GM23338 (cell line): ENCODE results near the gene GALNT13. TPM values are rescaled to one million over a fixed set of nuclear protein-coding genes. Genes with fewer than 3 reads are reported as not detected.

ENCODE experiments used
- ATAC-seq: fragments of 200-7000 bp; cut with Tn5 transposase; 3 replicates; pipeline ENCODE4 v1.9.1; 2020
- DNase-seq: peaks from one replicate; pipeline ENCODE4 v3.0.0-alpha.2; 2015; ENCODE audit warnings: low spot score
- H2AFZ ChIP-seq: fragments of 200-600 bp; sonication (generic); 2 replicates; pipeline ENCODE4 v1.8.0; 2016; ENCODE audit warnings: antibody characterized with exemption, mild to moderate bottlenecking, moderate library complexity
- H3F3A ChIP-seq: fragments of 200-600 bp; sonication (generic); replicated peaks from 2 replicates; pipeline ENCODE4 v1.8.0; 2017; ENCODE audit warnings: antibody characterized with exemption, mixed run types, low read depth
- H3K27ac ChIP-seq: fragments of 200-600 bp; sonication (generic); 2 replicates; pipeline ENCODE4 v1.6.1; 2016; ENCODE audit warnings: low read depth
- H3K27me3 ChIP-seq: fragments of 200-600 bp; sonication (generic); 2 replicates; pipeline ENCODE4 v1.8.0; 2016; ENCODE audit warnings: mild to moderate bottlenecking, mixed run types, moderate library complexity; ENCODE audit not compliant: insufficient read depth
- H3K36me3 ChIP-seq: fragments of 200-600 bp; sonication (generic); 2 replicates; pipeline ENCODE4 v1.8.0; 2016; ENCODE audit warnings: mild to moderate bottlenecking; ENCODE audit not compliant: insufficient read depth
- H3K4me1 ChIP-seq: fragments of 200-600 bp; sonication (generic); 2 replicates; pipeline ENCODE4 v1.8.0; 2016; ENCODE audit warnings: mild to moderate bottlenecking, moderate library complexity; ENCODE audit not compliant: insufficient read depth
- H3K4me2 ChIP-seq: fragments of 200-600 bp; sonication (generic); 2 replicates; pipeline ENCODE4 v1.7.1; 2017; ENCODE audit warnings: mixed run types
- H3K4me3 ChIP-seq: fragments of 200-600 bp; sonication (generic); 2 replicates; pipeline ENCODE4 v1.6.1; 2016; ENCODE audit warnings: mixed run types
- H3K79me2 ChIP-seq: fragments of 200-600 bp; sonication (generic); replicated peaks from 2 replicates; pipeline ENCODE4 v1.8.0; 2017; ENCODE audit warnings: mild to moderate bottlenecking; ENCODE audit not compliant: insufficient read depth
- H3K9me2 ChIP-seq: fragments of 200-600 bp; sonication (generic); 2 replicates; pipeline ENCODE4 v1.8.0; 2017; ENCODE audit not compliant: insufficient read depth
- H4K20me1 ChIP-seq: fragments of 200-600 bp; sonication (generic); replicated peaks from 2 replicates; pipeline ENCODE4 v1.8.0; 2017; ENCODE audit warnings: mild to moderate bottlenecking; ENCODE audit not compliant: insufficient read depth
- H3K27ac Mint-ChIP-seq: 2 replicates; pipeline ENCODE4 v1.8.0; 2020; ENCODE audit warnings: inconsistent platforms, mild to moderate bottlenecking, moderate library complexity, mixed read lengths
- H3K27me3 Mint-ChIP-seq: 3 replicates; pipeline ENCODE4 v1.8.0; 2022; ENCODE audit warnings: low read depth, mild to moderate bottlenecking, moderate library complexity, mixed read lengths, inconsistent platforms; ENCODE audit not compliant: insufficient read depth, poor library complexity
- H3K36me3 Mint-ChIP-seq: 3 replicates; pipeline ENCODE4 v1.8.0; 2021; ENCODE audit warnings: low read depth, mild to moderate bottlenecking, inconsistent platforms, moderate library complexity, mixed read lengths
- H3K4me1 Mint-ChIP-seq: 3 replicates; pipeline ENCODE4 v1.8.0; 2020; ENCODE audit warnings: mild to moderate bottlenecking, inconsistent platforms, mixed read lengths
- H3K4me3 Mint-ChIP-seq: 3 replicates; pipeline ENCODE4 v1.8.0; 2021; ENCODE audit warnings: moderate library complexity, mild to moderate bottlenecking, inconsistent platforms, mixed read lengths
- H3K9me3 Mint-ChIP-seq: 3 replicates; pipeline ENCODE4 v1.8.0; 2020; ENCODE audit warnings: moderate library complexity, mild to moderate bottlenecking, inconsistent platforms, mixed read lengths
- CREB1 ChIP-seq: fragments of 250-450 bp; sonication (Bioruptor Pico); IDR thresholded peaks from 2 replicates; pipeline ENCODE4 v1.5.0; 2020; ENCODE audit warnings: low read depth, mild to moderate bottlenecking, moderate library complexity
- CTCF ChIP-seq, 2 experiments: fragments of 200-600 bp in 1 of 2; sonication (generic) in 1 of 2; conservative IDR thresholded peaks; 2 replicates each; pipeline versions ENCODE4 v1.5.1 to v1.6.1; 2016 to 2017; ENCODE audit warnings: antibody characterized with exemption in 2 of 2, low read depth in 2 of 2, mild to moderate bottlenecking in 2 of 2, moderate library complexity in 1 of 2
- EZH2 ChIP-seq: fragments of 200-600 bp; sonication (generic); IDR thresholded peaks from one replicate; pipeline ENCODE4 v1.8.0; 2017; ENCODE audit warnings: antibody characterized with exemption, mild to moderate bottlenecking, low read depth; ENCODE audit not compliant: unreplicated experiment
- EZH2phosphoT487 ChIP-seq: fragments of 200-600 bp; sonication (generic); IDR thresholded peaks from one replicate; pipeline ENCODE4 v1.8.1; 2018; ENCODE audit warnings: antibody characterized with exemption; ENCODE audit not compliant: unreplicated experiment
- JUNB ChIP-seq: IDR thresholded peaks from one replicate; pipeline ENCODE4 v1.6.1; 2016; ENCODE audit warnings: antibody characterized with exemption; ENCODE audit not compliant: unreplicated experiment
- NANOG ChIP-seq: IDR thresholded peaks from 2 replicates; pipeline ENCODE4 v1.6.1; 2016; ENCODE audit warnings: antibody characterized with exemption, borderline replicate concordance
- POLR2AphosphoS5 ChIP-seq: IDR thresholded peaks from 2 replicates; pipeline ENCODE4 v1.6.1; 2016; ENCODE audit warnings: antibody characterized with exemption, low read depth
- STAT1 ChIP-seq: IDR thresholded peaks from one replicate; pipeline ENCODE4 v1.6.1; 2016; ENCODE audit warnings: antibody characterized with exemption; ENCODE audit not compliant: unreplicated experiment
- ZNF114 ChIP-seq: fragments of 250-450 bp; sonication (Bioruptor Pico); IDR thresholded peaks from 2 replicates; pipeline ENCODE4 v1.5.0; 2020; ENCODE audit warnings: mild to moderate bottlenecking, moderate library complexity
- ZNF331 ChIP-seq: fragments of 250-450 bp; sonication (Bioruptor Pico); IDR thresholded peaks from 2 replicates; pipeline ENCODE4 v1.5.0; 2020; ENCODE audit warnings: low read depth, mild to moderate bottlenecking, moderate library complexity
- ZNF462 ChIP-seq: fragments of 250-450 bp; sonication (Bioruptor Pico); IDR thresholded peaks from 2 replicates; pipeline ENCODE4 v1.5.0; 2020; ENCODE audit warnings: mild to moderate bottlenecking, moderate library complexity
- polyA plus RNA-seq: library from polyadenylated mRNA; unstranded; fragments of >200 nt; fragmentation: Nextera tagmentation; extraction: Ambion mirVana; gene quantifications from 2 replicates; pipeline ENCODE4 v1.2.1, GENCODE V29; 2016
- total RNA-seq: library from RNA; depleted of rRNA; stranded (reverse); fragments of >200 nt; shearing (Covaris generic); gene quantifications from 2 replicates; pipeline ENCODE4 v1.2.3, GENCODE V29; 2014
- TF ChIP-seq, protein P1 (sequence below): IDR thresholded peaks from one replicate; pipeline ENCODE4 v1.6.1; 2018; ENCODE audit warnings: antibody characterized with exemption; ENCODE audit not compliant: unreplicated experiment
- TF ChIP-seq, protein P2 (sequence below): IDR thresholded peaks from 2 replicates; pipeline ENCODE4 v1.6.1; 2016; ENCODE audit warnings: antibody characterized with exemption

Gene GALNT13
- total and polyA plus RNA-seq, 2 experiments from 2014 or later: 3.5 to 5.2 TPM

DNA sequence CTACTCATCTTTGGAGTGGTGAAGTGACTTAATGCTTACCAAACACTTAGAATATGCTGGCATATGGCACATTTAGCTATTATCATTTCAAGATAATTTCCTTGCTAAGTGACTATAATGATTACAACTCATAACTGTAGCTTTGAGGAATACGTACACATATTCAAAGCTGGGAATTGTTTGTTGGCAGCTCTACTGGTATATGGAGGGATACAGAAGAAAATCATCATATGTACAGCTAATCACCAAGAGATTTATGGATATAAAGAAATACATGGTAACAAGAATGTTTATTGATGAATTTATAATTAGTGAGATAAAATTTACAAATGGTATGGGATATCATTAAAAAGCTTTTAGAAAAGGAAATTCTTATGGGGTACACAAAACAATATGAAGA is 207.2 kb downstream of the GALNT13 start:
- H3K27me3 Mint-ChIP-seq: no peaks in the 10 kb centered on the region
- H3K9me3 Mint-ChIP-seq: no peaks in the 10 kb centered on the region

More for the DNA sequence above, 207.2 kb downstream of the GALNT13 start:
- H2AFZ ChIP-seq: no peak overlapping the region
- ATAC-seq (no peak), DNase-seq (no peak)
- H3K27ac ChIP-seq: no peak overlapping the region
- Mint-ChIP-seq H3K27ac (no peak overlapping the region), H3K4me1 (no peaks in the 10 kb centered on the region; the same call in 2 of the 3 replicates), H3K36me3 (no peaks in the 10 kb centered on the region), H3K4me3 (no peak overlapping the region)
- no peaks in the 10 kb centered on the region; the same call in 1 of the 2 replicates for H3K4me1 ChIP-seq
- H3K9me2 ChIP-seq: no peaks in the 10 kb centered on the region
- H3K4me3 ChIP-seq: no peak overlapping the region
- H3K4me2 ChIP-seq: no peak overlapping the region
- no peaks in the 10 kb centered on the region for H3K79me2 ChIP-seq
- TF ChIP-seq POLR2AphosphoS5 (no peak), ZNF114 (CRISPR knock-in tag) (no peak), CTCF (conservative IDR thresholded peaks at IDR 0.05; ENCODE audit: low read depth in 2 of 2) (no peak), NANOG (no peak), JUNB (no peak), STAT1 (no peak), CREB1 (CRISPR knock-in tag) (no peak), ZNF331 (no peak), ZNF462 (no peak), EZH2 (no peak), EZH2phosphoT487 (no peak)
- TF ChIP-seq, protein P1, sequence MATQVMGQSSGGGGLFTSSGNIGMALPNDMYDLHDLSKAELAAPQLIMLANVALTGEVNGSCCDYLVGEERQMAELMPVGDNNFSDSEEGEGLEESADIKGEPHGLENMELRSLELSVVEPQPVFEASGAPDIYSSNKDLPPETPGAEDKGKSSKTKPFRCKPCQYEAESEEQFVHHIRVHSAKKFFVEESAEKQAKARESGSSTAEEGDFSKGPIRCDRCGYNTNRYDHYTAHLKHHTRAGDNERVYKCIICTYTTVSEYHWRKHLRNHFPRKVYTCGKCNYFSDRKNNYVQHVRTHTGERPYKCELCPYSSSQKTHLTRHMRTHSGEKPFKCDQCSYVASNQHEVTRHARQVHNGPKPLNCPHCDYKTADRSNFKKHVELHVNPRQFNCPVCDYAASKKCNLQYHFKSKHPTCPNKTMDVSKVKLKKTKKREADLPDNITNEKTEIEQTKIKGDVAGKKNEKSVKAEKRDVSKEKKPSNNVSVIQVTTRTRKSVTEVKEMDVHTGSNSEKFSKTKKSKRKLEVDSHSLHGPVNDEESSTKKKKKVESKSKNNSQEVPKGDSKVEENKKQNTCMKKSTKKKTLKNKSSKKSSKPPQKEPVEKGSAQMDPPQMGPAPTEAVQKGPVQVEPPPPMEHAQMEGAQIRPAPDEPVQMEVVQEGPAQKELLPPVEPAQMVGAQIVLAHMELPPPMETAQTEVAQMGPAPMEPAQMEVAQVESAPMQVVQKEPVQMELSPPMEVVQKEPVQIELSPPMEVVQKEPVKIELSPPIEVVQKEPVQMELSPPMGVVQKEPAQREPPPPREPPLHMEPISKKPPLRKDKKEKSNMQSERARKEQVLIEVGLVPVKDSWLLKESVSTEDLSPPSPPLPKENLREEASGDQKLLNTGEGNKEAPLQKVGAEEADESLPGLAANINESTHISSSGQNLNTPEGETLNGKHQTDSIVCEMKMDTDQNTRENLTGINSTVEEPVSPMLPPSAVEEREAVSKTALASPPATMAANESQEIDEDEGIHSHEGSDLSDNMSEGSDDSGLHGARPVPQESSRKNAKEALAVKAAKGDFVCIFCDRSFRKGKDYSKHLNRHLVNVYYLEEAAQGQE: no peak
- TF ChIP-seq, protein P2, sequence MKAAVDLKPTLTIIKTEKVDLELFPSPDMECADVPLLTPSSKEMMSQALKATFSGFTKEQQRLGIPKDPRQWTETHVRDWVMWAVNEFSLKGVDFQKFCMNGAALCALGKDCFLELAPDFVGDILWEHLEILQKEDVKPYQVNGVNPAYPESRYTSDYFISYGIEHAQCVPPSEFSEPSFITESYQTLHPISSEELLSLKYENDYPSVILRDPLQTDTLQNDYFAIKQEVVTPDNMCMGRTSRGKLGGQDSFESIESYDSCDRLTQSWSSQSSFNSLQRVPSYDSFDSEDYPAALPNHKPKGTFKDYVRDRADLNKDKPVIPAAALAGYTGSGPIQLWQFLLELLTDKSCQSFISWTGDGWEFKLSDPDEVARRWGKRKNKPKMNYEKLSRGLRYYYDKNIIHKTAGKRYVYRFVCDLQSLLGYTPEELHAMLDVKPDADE: no peak
- H3F3A ChIP-seq: no peaks in the 10 kb centered on the region
- H3K27me3 ChIP-seq: no peaks in the 10 kb centered on the region
- H3K36me3 ChIP-seq: no peaks in the 10 kb centered on the region
- no peaks in the 10 kb centered on the region for H4K20me1 ChIP-seq
